GM03348 (cell line): ENCODE data around the gene UBP1.
"Not testable (repeated sequence)": the region's sequence is repeated elsewhere in the genome, so short reads cannot be mapped to it uniquely, and the experiment has no call there.

Experiments
- DNase-seq: peaks from one replicate; pipeline ENCODE4 v3.0.0; 2012; ENCODE audit warnings: low spot score

UBP1 gene

DNA sequence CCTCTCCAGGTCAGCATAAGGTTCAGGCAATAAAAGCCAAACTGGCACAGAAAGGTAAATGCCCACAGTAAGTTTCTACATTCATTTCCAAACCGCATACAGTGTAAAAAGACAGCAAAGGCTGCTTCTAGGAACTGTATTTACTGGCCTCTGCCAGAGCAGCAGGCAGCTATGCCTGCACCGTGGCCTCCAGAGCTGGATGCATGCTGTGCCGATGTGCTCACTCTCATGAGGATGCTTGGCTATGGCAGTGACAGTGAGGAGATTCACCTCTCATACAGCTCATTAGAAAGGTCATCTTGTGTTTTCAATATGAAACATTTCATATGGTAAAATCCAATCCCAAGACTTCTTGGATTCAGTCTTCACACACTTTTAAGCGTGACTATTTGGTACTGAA, 50.3 kb downstream of the UBP1 start:
- DNase-seq, result no peak

DNA sequence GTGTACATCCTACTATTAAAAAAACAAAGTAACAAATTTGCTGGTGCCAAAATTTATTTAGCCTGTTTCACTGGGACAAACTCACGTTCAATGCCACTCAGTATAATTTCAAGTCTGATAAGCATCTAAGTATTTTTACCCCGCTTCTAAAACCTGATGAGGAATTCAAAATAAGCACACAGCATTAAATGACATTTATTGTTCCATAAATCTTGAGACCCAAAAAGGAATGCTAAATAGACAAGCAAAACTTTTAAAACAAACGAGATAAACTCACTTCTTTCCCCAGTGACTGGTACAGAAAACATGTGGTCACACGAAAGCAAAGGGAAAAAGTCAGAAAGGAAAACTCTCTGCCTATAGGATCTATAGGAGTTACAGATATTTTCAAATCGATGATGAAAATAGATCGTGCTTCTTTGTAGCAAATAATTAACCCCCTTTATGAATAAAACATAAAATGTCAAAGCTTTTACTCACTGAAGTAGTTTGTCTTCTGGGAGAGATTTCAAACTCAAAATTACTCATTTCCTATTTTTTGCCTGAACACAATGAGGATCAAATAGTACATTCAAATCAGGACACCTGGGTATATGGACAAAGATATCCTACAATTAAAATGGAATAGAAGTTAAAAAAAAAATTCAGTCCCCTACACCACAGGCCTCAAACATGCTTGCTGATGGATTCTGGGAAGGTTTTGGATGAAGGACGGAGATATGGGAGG, 51.7 kb downstream of the UBP1 start:
- no peak for DNase-seq

DNA sequence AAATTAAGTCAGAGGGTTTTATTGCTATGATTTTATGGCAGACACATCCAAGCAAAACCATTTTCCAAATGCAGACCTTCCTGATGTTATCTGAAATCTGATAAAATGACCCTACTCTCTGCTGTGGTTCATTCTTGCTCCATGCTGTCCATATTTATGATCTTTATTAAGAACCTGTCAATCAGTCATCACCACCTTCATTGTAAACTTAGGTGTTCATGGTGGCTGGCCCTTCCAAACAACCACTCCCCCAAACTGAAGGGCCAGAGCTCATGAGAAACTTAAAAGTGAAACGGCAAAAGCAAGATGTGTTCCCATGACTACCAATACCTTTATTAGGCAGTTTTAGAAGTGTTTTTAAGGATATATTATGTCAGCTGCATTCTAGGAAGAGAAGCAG, 53.6 kb downstream of the UBP1 start:
- no peak for DNase-seq

DNA sequence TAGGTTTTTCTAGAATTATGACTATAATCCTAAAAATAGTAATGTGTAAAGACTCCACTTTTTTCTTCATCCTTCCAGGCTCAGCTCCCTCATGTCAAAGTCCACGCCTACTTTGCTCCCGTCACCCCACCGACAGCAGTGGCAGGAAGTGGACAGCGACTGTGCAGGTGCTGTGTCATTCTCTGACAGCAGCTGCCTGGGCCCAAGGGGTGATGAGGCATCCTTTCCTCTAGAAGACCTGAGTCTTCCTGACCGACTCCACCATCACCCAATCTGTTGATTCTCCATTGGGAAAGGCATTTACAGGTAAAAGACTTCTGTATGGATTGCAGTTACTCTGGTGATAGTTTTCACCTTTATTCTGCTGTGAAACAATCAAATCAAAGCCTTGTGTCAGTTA, 54.8 kb downstream of the UBP1 start:
- DNase-seq, result no peak

DNA sequence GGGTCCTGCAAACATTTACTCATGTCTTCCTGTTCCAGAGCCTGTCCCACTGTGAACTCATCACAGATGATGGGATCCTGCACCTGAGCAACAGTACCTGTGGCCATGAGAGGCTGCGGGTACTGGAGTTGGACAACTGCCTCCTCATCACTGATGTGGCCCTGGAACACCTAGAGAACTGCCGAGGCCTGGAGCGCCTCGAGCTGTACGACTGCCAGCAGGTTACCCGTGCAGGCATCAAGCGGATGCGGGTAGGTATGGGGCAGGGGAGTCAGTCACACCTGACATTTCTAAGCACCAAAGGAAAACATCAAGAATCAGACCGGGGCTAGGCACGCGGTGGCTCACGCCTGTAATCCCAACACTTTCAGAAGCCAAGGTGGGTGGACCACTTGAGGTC, 56.3 kb downstream of the UBP1 start:
- DNase-seq, result no peak

DNA sequence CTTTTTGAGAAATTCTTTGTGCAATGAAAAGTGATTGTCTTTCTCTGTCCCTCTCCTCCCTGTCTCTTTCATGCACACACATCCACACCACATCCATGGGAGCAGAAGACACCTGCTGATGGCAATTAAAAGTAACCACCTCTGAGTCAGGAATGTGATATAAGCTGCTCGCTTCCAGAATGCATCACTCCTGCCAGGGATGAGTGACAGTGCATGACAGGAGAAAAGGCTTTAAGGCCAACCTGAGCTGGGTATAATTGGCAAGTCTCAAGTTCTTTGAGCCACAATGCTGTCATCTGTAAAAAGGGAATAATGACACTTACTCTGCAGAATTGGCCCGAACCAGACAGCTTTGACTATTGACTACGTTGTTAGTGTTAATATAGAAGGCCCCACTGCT, 59.6 kb downstream of the UBP1 start:
- no peak for DNase-seq

DNA sequence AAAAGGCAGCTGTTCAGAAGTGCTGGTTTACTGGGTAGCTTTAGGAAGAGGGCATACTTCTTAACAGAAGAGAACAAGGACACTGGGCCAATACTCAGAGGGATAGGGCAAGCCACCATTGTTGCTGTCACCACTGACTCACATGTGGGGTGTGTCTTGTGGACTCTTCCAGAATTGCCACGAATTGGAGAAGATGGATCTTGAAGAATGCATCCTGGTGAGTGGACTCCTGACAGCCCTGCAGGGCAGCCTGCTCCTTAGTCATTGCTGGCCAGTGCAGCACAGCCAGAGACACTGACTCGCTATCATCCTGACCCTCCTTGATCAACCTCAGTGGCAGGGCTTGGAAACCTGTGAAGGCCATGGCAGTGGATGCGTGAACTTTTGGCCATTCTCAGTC, 62.3 kb downstream of the UBP1 start:
- peak; percentile 60 for DNase-seq

DNA sequence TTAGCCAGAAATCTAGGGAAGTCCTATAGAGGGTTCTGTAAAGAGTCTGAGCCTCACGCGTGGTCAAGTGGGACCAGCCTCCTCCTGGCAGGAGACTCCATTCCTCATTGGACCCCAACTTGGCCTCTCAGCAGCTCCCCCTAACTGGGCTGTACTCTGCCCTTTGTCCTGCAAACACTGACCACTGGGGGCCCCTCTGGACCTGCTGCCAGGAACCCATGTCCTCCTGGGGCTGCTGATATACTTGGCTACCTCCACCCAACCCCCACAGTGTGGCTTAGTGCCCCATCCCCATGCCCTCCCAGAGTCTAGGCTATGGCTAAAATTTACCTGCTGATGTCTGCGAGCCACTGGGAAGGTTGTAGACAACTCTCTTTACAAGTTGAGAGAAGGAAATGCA, 62.7 kb downstream of the UBP1 start:
- no peak for DNase-seq

DNA sequence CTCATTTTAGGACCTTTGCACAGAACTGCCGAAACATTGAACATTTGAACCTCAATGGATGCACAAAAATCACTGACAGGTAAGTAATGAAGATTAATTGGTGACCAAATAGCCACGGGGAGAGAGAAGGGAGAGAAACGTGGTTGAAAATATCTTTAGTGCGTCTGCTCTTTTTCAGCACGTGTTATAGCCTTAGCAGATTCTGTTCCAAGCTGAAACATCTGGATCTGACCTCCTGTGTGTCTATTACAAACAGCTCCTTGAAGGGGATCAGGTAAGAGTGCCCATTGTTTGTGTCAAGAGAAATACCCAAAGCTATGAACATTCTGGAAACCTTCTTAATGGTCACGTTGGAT, 67.1 kb downstream of the UBP1 start:
- no peak for DNase-seq

DNA sequence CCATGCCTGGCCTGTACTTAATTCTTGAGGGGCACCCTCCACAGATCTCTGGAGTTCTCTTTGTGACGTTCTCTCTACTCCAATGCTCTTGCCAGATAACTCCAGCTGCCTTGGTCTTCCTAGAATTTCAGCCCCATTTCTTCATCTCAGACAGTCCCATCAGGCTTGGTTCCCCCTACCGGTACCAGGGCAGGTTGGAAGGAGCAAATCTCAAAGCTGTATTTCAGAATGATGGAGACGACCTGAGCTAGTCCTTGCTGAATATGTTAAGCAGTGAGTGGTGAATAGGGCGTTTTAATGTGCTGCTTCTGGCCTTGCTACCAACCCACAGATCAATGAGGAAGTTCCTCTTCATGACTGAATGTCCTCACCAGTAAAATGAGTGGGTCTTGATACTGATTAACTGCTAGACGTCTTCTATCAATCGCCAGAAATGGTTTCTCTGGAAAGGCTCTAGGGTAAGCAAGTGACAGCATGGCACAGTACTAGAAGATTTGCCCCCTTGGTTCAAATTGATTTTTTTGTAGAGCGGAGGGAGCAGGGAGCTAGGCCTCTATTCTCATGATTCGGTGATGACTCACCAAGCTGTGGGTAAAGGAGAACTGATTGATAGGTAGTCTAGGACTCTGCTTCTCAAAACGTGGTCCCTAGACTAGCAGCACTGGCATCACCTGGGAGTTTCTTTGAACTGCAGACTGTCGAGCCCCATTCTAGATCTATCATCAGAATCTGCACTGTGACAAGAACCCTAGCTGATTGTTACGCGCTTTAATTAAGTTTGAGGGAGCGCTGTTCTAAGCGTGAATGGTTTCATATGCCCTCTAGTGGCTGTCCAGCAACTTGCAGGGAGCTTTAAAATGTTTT, 67.8 kb downstream of the UBP1 start:
- peak; percentile 64 for DNase-seq

DNA sequence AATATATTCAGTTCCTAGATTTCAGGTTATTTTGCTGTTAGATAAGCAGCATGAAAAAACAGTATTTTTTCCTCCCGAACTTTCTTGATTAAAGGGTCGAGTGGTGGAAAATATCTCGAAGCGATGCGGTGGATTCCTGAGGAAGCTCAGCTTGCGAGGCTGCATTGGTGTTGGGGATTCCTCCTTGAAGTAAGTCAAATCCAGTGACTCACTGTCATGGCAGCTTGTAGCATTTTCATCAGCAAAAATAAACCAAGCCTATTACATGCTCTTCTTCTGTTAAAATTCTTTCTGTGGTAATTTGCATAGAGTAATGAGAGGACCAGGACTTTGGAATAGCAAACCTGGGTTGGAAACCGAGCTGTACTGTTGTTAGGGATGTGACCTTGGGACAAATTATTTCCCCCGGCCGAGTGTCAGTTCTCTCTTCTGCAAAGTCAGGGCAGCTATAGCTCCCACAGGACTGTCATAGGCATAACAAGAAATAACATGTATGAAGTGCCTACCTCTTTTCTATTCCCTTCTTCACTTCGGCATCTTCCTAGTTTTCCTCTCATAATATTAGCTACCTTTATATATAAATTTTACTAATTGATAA, 75.6 kb downstream of the UBP1 start:
- no peak for DNase-seq

DNA sequence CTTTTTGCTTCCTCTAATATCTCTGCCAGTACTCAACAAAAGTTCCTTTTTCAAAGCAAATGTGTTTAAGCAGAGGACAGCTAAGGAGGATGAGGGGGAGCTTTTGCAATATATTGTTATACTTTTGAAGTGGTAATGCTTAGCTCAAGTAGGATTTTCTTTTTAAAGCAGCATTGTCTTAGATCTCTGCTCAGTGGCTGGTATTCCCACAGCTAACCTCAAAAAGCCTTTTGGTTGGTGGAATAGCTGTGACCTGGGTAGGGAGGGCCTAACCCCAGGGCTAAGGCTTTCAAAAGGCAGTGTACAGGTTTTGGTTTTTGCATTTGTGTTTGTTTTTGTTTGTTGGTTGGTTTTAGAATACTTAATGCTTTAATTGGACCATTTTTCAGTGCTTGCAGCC, 76.1 kb downstream of the UBP1 start:
- no peak for DNase-seq

DNA sequence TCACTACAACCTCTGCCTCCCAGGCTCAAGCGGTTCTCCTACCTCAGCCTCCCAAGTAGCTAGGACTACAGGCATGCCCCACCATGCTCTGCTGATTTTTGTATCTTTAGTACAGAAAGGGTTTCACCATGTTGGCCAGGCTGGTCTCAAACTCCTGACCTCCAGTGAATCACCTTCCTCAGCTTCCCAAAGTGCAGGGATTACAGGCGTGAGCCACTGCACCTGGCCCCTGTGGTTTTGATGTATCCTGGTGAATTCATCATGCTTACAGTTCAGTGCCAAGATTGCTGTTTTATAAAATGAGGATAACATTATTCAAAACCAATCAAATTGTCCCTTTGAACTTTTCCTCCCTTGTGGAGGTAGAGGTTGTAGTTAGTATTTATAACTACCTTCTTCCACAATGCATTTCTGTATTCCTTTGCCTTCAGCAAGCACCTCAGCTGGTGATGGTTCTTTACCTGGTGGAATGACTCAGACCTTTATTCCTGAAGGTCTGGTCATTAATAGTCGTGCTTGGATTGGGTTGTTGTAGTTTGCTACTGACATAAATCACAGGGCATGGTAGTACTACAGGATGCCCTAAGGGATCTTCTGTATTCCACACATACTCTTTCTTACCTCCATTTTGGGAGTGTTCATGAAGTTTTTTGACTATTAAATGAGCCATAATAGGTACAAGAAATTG, 76.9 kb downstream of the UBP1 start:
- no peak for DNase-seq

DNA sequence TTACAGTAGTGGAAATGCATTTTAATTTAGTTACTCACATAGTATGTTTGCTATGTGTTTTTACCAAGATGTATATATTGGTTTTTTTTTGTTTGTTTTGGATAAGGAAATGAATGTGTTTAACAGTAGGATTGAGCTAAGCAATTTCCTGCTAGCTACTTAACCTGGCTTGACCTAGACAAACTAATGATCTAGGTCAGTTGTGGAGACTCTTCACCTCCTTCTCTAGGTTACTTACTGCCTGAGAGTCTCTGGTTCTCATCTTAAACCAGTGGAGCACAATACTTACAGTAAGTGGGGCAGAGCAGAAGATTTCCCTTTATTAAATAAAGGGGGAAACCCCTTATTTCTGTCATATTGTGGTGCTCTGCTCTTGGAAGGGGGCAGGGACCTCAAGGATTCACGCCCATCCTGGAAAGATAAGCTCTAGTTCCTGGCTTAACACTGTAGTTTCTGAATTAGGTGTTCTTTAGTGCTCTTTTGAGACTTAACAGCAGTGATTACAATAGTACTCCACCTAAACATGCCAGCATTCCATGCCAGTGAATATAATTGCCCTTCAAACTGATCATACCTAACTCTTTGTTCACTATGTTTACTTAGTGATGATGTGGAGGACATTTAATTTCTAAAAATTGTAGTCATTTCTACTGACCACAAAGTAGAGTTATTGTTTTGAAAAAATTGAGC, 79.9 kb downstream of the UBP1 start:
- DNase-seq, result peak; percentile 45

DNA sequence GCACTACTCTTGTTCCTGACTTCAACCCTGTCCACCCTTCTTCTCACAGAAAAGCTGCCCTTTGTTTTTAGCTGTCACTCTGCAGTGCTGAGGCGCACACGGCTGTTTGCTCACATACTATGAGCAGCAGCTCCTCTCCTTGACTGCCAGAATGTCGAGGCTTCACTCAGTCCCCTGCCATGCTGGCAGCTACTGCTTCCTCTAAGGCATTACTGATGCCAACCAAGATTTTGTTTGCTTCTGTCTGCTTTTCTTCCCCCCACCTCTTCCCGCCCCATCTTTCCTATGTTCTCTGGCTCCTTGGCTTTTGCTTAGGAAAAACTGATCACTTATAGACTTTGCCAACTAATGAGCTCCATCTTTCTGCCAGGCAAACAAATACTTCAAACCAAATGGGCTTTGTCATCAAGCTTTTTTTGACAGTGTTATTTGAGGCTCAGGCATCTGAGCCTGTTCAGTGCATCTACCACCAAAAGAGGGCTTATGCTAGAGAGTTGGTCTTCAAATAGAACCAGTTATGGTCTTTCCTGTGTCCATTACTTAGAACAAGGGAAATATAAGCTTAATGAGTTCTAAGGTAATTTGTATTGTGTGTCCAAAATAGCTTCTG, 81.9 kb downstream of the UBP1 start:
- DNase-seq, result no peak

DNA sequence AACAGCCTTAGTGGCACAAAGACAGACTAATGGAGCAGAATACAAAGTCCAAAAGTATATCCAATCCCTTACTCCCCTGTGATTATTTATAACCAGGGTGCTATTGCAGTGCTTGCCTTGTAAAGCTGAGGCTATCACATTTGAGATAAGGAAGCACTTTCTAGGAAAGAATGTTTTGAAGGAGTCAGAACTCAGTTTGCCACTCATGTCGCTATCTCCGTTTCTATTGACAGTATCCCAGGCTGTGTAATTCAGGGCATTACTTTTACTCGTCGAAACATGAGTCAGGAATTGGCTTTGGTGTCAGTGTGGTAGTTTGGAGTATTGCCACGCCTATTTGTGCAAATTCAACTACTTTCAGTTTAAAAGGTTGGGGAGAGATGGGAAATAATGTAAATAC, 84.6 kb downstream of the UBP1 start:
- DNase-seq, result no peak

DNA sequence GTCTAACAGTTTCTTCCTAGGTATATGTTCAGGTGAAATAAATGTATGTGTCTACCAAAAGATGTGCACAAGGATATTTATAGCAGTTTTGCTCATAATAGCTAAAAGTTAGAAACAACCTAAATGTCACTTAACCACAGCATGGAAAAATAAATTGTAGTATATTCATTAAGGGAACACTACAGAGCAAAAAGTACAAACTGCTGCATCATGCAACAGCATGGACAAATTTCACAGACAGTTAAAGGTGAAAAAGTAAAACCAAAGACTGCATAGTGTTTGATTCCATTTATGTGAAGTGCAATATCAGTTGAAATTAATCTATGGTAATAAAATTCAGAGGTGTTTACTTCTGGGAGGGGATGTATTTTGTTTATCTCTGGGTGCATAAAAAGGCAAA, 100.4 kb downstream of the UBP1 start:
- DNase-seq, result no peak

DNA sequence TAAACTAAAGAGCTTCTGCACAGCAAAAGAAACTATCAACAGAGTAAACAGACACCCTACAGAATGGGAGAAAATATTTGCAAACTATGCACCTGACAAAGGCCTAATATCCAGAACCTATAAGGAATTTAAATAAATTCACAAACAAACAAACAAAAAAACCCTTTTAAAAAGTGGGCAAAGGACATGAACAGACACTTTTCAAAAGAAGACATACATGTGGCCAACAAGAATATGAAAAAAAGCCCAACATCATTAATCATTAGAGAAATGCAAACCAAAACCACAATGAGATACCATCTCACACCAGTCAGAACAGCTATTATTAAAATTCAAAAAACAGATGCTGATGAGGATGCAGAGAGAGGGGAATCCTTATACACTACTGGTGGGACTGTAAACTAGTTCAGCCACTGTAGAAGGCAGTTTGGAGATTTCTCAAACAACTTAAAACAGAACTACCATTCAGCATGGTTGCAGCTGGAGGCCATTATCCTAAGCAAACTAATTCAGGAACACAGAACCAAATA, 101.2 kb downstream of the UBP1 start:
- DNase-seq, result not testable (repeated sequence)
